K562 (cell line): Measurements from ENCODE around the gene G6PC3. TPM values are rescaled to one million over a fixed set of nuclear protein-coding genes. Genes with fewer than 3 reads are reported as not detected.

Experiments used
- CBFA2T3 ChIP-seq: fragments of 450-650 bp; IDR thresholded peaks from 2 replicates; pipeline ENCODE4 v1.6.1; 2017
- EP400 ChIP-seq: fragments of 450-650 bp; IDR thresholded peaks from 2 replicates; pipeline ENCODE4 v1.6.1; 2017; ENCODE audit warnings: antibody characterized with exemption, mild to moderate bottlenecking, moderate library complexity
- GABPB2 ChIP-seq: fragments of 250-450 bp; sonication (Bioruptor Pico); conservative IDR thresholded peaks from 2 replicates; pipeline ENCODE4 v1.5.1; 2021; ENCODE audit warnings: mild to moderate bottlenecking
- IRF1 ChIP-seq: sonication (generic); formaldehyde crosslinking; IDR thresholded peaks from 2 replicates; pipeline ENCODE4 v1.8.0; 2022; ENCODE audit warnings: missing genetic modification reagents, mild to moderate bottlenecking, borderline replicate concordance
- MCM2 ChIP-seq: fragments of 450-650 bp; IDR thresholded peaks from 2 replicates; pipeline ENCODE4 v1.6.1; 2017; ENCODE audit warnings: low read depth, mild to moderate bottlenecking
- MTA1 ChIP-seq: fragments of 450-650 bp; IDR thresholded peaks from 2 replicates; pipeline ENCODE4 v1.6.1; 2017; ENCODE audit warnings: borderline replicate concordance
- MTA3 ChIP-seq: fragments of 450-650 bp; formaldehyde crosslinking; IDR thresholded peaks from 2 replicates; pipeline ENCODE4 v1.6.1; 2017; ENCODE audit warnings: mild to moderate bottlenecking, borderline replicate concordance
- MYC ChIP-seq, 2 experiments: fragments of 250-450 bp in 1 of 2; sonication (Bioruptor Pico) in 1 of 2; IDR thresholded peaks; 2 replicates each; pipeline versions ENCODE4 v1.5.1 to v1.6.1; 2012 to 2021; ENCODE audit warnings: low read depth in 2 of 2, borderline replicate concordance in 1 of 2, improper control_type of control experiment in 1 of 2, low read length in 1 of 2, mild to moderate bottlenecking in 1 of 2, moderate library complexity in 1 of 2
- NR1H2 ChIP-seq: sonication (generic); formaldehyde crosslinking; IDR thresholded peaks from 2 replicates; pipeline ENCODE4 v1.4.0; 2020; ENCODE audit warnings: mild to moderate bottlenecking, missing genetic modification reagents
- NR2C2 ChIP-seq, 2 experiments: fragments of 200-800 bp in 1 of 2; sonication (Bioruptor generic) in 1 of 2; sonication (generic) in 1 of 2; formaldehyde crosslinking in 1 of 2; IDR thresholded peaks; 2 replicates each; pipeline versions ENCODE4 v1.6.1 to v1.8.0; 2016 to 2022; ENCODE audit warnings: mild to moderate bottlenecking in 1 of 2, missing compliant biosample characterization in 1 of 2, missing genetic modification characterization in 1 of 2, missing genetic modification reagents in 1 of 2
- NUFIP1 ChIP-seq: fragments of 450-650 bp; IDR thresholded peaks from 2 replicates; pipeline ENCODE4 v1.6.1; 2018; ENCODE audit not compliant: partially characterized antibody
- polyA plus RNA-seq, 8 experiments: library from polyadenylated mRNA; depleted of rRNA in 4 of 8; stranded (reverse) in 5 of 8; unstranded in 3 of 8; fragments of >200 nt; fragmentation: Nextera tagmentation in 2 of 8; fragmentation: Illumina TruSeq in 1 of 8; extraction: Ambion mirVana in 2 of 8; extraction: Trizol in 1 of 8; gene quantifications; 2 replicates each; pipeline versions ENCODE4 v1.2.1 to v1.2.3, GENCODE V29; 2011 to 2014; ENCODE audit warnings: inconsistent platforms in 1 of 8, missing spikeins in 1 of 8
- total RNA-seq, 7 experiments: library from RNA; depleted of rRNA in 6 of 7; stranded (reverse); fragments of >200 nt in 6 of 7; fragmentation: Illumina TruSeq in 2 of 7; extraction: Trizol in 2 of 7; gene quantifications; 2 replicates each; pipeline versions ENCODE4 v1.2.1 to v1.2.3, GENCODE V29; 2011 to 2021; ENCODE audit warnings: low replicate concordance in 1 of 7
- TF ChIP-seq, protein P1 (sequence below): fragments of 250-450 bp; sonication (Bioruptor Pico); IDR thresholded peaks from 2 replicates; pipeline ENCODE4 v1.9.0; 2021; ENCODE audit warnings: mild to moderate bottlenecking, inconsistent platforms
- TF ChIP-seq, protein P2 (sequence below): fragments of 250-450 bp; sonication (Bioruptor Pico); IDR thresholded peaks from 2 replicates; pipeline ENCODE4 v1.4.0; 2020; ENCODE audit warnings: mild to moderate bottlenecking, moderate library complexity
- TF ChIP-seq, protein P3 (sequence below): fragments of 450-650 bp; IDR thresholded peaks from one replicate; pipeline ENCODE4 v1.6.1; 2018; ENCODE audit warnings: mild to moderate bottlenecking, moderate library complexity; ENCODE audit not compliant: partially characterized antibody
- TF ChIP-seq, protein P4 (sequence below), 2 experiments: IDR thresholded peaks; 2 replicates each; pipeline ENCODE4 v1.6.1; 2012; ENCODE audit warnings: improper control_type of control experiment in 2 of 2, low read depth in 2 of 2, low read length in 2 of 2, borderline replicate concordance in 1 of 2
- TF ChIP-seq, protein P5 (sequence below): fragments of 450-650 bp; conservative IDR thresholded peaks from 2 replicates; pipeline ENCODE4 v1.6.1; 2016; ENCODE audit warnings: missing genetic modification characterization, low read depth, mild to moderate bottlenecking, missing compliant biosample characterization, moderate library complexity

Gene G6PC3
- total and polyA plus RNA-seq, 9 of the 15 experiments (the other 6 are each of a cell fraction or from before 2014, with no cell fraction given), result 10.4 to 57.8 (median 31.1) TPM

DNA sequence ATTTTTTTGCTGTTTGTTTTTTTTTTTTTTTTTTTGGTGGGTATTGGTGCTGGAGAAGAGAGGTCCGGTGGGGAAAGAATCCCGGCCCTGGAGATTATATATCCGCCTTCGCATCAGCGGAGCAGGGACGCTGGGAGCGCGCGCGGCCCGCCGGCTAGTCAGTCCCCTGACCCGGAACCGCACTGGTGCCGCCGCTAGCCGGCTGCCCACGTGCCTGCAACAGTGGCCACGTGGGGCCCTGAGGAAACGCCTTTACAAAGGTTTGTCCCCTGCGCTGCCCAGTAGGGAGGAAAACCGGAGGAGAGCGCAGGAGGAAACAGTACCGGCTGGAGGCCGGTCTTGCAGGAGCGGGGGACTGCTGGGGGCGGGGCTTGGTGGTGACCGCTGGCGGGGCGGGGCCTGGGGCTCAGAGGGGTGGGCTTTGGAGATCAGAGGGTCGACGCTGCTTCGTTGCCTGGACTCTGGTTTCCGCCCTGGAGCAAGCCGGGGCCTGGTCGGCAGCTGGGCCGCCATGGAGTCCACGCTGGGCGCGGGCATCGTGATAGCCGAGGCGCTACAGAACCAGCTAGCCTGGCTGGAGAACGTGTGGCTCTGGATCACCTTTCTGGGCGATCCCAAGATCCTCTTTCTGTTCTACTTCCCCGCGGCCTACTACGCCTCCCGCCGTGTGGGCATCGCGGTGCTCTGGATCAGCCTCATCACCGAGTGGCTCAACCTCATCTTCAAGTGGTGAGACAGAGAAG, at the start of gene G6PC3 (continued):
- TF ChIP-seq NR2C2 (CRISPR knock-in tag; IDR thresholded peaks at IDR 0.05) (peak; percentile 96), NR2C2 (tag; IDR thresholded peaks at IDR 0.05) (peak; percentile 99), MTA1 (no peak), IRF1 (no peak), MCM2 (no peak), CBFA2T3 (no peak), MTA3 (peak; percentile 99), EP400 (peak; percentile 100), MYC (IDR thresholded peaks at IDR 0.05; ENCODE audit: low read depth, low read length) (peak; percentile 100), MYC (CRISPR knock-in tag; IDR thresholded peaks at IDR 0.05; ENCODE audit: borderline replicate concordance, low read depth) (peak; percentile 95), GABPB2 (no peak), NR1H2 (CRISPR knock-in tag) (peak; percentile 58; the same call in 1 of the 2 replicates), NUFIP1 (no peak)
- TF ChIP-seq, protein P1, sequence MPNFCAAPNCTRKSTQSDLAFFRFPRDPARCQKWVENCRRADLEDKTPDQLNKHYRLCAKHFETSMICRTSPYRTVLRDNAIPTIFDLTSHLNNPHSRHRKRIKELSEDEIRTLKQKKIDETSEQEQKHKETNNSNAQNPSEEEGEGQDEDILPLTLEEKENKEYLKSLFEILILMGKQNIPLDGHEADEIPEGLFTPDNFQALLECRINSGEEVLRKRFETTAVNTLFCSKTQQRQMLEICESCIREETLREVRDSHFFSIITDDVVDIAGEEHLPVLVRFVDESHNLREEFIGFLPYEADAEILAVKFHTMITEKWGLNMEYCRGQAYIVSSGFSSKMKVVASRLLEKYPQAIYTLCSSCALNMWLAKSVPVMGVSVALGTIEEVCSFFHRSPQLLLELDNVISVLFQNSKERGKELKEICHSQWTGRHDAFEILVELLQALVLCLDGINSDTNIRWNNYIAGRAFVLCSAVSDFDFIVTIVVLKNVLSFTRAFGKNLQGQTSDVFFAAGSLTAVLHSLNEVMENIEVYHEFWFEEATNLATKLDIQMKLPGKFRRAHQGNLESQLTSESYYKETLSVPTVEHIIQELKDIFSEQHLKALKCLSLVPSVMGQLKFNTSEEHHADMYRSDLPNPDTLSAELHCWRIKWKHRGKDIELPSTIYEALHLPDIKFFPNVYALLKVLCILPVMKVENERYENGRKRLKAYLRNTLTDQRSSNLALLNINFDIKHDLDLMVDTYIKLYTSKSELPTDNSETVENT (CRISPR knock-in tag), result peak; percentile 60; the same call in 1 of the 2 replicates
- TF ChIP-seq, protein P2, sequence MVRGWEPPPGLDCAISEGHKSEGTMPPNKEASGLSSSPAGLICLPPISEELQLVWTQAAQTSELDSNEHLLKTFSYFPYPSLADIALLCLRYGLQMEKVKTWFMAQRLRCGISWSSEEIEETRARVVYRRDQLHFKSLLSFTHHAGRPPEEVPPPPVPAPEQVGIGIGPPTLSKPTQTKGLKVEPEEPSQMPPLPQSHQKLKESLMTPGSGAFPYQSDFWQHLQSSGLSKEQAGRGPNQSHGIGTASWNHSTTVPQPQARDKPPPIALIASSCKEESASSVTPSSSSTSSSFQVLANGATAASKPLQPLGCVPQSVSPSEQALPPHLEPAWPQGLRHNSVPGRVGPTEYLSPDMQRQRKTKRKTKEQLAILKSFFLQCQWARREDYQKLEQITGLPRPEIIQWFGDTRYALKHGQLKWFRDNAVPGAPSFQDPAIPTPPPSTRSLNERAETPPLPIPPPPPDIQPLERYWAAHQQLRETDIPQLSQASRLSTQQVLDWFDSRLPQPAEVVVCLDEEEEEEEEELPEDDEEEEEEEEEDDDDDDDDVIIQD (CRISPR knock-in tag), result no peak
- TF ChIP-seq, protein P3, sequence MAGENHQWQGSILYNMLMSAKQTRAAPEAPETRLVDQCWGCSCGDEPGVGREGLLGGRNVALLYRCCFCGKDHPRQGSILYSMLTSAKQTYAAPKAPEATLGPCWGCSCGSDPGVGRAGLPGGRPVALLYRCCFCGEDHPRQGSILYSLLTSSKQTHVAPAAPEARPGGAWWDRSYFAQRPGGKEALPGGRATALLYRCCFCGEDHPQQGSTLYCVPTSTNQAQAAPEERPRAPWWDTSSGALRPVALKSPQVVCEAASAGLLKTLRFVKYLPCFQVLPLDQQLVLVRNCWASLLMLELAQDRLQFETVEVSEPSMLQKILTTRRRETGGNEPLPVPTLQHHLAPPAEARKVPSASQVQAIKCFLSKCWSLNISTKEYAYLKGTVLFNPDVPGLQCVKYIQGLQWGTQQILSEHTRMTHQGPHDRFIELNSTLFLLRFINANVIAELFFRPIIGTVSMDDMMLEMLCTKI, result no peak
- TF ChIP-seq, protein P4, sequence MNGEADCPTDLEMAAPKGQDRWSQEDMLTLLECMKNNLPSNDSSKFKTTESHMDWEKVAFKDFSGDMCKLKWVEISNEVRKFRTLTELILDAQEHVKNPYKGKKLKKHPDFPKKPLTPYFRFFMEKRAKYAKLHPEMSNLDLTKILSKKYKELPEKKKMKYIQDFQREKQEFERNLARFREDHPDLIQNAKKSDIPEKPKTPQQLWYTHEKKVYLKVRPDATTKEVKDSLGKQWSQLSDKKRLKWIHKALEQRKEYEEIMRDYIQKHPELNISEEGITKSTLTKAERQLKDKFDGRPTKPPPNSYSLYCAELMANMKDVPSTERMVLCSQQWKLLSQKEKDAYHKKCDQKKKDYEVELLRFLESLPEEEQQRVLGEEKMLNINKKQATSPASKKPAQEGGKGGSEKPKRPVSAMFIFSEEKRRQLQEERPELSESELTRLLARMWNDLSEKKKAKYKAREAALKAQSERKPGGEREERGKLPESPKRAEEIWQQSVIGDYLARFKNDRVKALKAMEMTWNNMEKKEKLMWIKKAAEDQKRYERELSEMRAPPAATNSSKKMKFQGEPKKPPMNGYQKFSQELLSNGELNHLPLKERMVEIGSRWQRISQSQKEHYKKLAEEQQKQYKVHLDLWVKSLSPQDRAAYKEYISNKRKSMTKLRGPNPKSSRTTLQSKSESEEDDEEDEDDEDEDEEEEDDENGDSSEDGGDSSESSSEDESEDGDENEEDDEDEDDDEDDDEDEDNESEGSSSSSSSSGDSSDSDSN (IDR thresholded peaks at IDR 0.05; ENCODE audit: borderline replicate concordance in 1 of 2, low read depth in 2 of 2, low read length in 2 of 2), result peak in 1 of 2 experiments; percentile 68; a peak in 1 of 4 replicates
- TF ChIP-seq, protein P5, sequence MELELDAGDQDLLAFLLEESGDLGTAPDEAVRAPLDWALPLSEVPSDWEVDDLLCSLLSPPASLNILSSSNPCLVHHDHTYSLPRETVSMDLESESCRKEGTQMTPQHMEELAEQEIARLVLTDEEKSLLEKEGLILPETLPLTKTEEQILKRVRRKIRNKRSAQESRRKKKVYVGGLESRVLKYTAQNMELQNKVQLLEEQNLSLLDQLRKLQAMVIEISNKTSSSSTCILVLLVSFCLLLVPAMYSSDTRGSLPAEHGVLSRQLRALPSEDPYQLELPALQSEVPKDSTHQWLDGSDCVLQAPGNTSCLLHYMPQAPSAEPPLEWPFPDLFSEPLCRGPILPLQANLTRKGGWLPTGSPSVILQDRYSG (tag), result no peak
